ENCODE measurements around the gene SLC5A9. TPM values are rescaled to one million over a fixed set of nuclear protein-coding genes. Genes with fewer than 3 reads are reported as not detected.

The SLC5A9 gene
- polyA plus RNA-seq, 1 donor (not counting 4 experiments of a cell fraction or from before 2014, with no cell fraction given) = not detected

DNA sequence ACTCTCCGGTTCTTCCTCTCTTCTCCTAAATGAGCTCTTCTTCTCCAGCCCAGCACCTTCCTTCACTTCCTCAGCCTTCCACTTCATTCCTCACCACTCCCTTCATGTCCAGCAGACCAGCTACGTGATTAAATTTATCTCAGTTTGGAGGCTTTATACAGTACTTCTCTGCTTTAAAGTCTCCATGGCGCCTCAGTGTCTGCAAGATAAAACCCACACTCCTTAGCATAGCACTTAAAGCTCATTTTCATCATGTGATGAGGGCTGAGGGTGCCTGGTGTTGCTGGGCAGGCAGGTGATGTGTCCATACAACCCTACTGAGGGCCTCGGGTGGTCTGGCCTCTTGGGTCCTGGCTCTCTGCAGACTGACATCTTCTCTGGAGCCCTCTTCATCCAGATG, 7.7 kb downstream of the SLC5A9 start:
- Histone ChIP-seq H2AFZ (ENCODE audit: control insufficient read depth, low read length) (no peak overlapping the region), H3K9me1 (ENCODE audit: control insufficient read depth, extremely low read depth, insufficient read depth, low read length) (no peaks in the 10 kb centered on the region), H3K9me3 (ENCODE audit: control insufficient read depth, low read depth, low read length) (no peaks in the 10 kb centered on the region), H3K36me3 (ENCODE audit: control insufficient read depth in 2 of 2, extremely low read depth in 1 of 2, insufficient read depth in 2 of 2, low read length in 2 of 2) (no peaks in the 10 kb centered on the region), H3K4me1 (ENCODE audit: control insufficient read depth, extremely low read depth, insufficient read depth, low read length) (no peaks in the 10 kb centered on the region), H4K20me1 (ENCODE audit: control insufficient read depth, extremely low read depth, insufficient read depth, low read length) (no peaks in the 10 kb centered on the region), H3K27ac (ENCODE audit: control insufficient read depth, insufficient read depth, low read length) (no peak overlapping the region), H3K4me3 (ENCODE audit: control insufficient read depth in 2 of 3, extremely low read depth in 1 of 3, insufficient read depth in 2 of 3, low read depth in 1 of 3, low read length in 3 of 3) (no peak overlapping the region), H3K9ac (ENCODE audit: control insufficient read depth, extremely low read depth, insufficient read depth, low read length) (no peak overlapping the region), H3K4me2 (ENCODE audit: control insufficient read depth, extremely low read depth, insufficient read depth, low read depth, low read length) (no peak overlapping the region), H3K79me2 (ENCODE audit: control insufficient read depth, insufficient read depth, low read length) (no peaks in the 10 kb centered on the region), H3K27me3 (ENCODE audit: control insufficient read depth, extremely low read depth, insufficient read depth, low read length) (peaks cover 4% of the 10 kb centered on the region)
- FAIRE-seq = no peak
- dilution Hi-C loops (cut with MboI; ENCODE audit: extremely low pct_ligation_motif_present, low sequenced_read_pairs) = no loop called here
- no peak for DNase-seq (ENCODE audit: low read depth, low spot score)
- TF ChIP-seq, protein P1, sequence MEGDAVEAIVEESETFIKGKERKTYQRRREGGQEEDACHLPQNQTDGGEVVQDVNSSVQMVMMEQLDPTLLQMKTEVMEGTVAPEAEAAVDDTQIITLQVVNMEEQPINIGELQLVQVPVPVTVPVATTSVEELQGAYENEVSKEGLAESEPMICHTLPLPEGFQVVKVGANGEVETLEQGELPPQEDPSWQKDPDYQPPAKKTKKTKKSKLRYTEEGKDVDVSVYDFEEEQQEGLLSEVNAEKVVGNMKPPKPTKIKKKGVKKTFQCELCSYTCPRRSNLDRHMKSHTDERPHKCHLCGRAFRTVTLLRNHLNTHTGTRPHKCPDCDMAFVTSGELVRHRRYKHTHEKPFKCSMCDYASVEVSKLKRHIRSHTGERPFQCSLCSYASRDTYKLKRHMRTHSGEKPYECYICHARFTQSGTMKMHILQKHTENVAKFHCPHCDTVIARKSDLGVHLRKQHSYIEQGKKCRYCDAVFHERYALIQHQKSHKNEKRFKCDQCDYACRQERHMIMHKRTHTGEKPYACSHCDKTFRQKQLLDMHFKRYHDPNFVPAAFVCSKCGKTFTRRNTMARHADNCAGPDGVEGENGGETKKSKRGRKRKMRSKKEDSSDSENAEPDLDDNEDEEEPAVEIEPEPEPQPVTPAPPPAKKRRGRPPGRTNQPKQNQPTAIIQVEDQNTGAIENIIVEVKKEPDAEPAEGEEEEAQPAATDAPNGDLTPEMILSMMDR (optimal IDR thresholded peaks at IDR 0.05 in 1 of 3, IDR thresholded peaks at IDR 0.05 in 1 of 3, conservative IDR thresholded peaks at IDR 0.05 in 1 of 3; ENCODE audit: extremely low read depth in 1 of 3, insufficient read depth in 2 of 3, low read length in 3 of 3) = no peak
- no peak for TF ChIP-seq EZH2 (IDR thresholded peaks at IDR 0.05; ENCODE audit: low read length)

DNA sequence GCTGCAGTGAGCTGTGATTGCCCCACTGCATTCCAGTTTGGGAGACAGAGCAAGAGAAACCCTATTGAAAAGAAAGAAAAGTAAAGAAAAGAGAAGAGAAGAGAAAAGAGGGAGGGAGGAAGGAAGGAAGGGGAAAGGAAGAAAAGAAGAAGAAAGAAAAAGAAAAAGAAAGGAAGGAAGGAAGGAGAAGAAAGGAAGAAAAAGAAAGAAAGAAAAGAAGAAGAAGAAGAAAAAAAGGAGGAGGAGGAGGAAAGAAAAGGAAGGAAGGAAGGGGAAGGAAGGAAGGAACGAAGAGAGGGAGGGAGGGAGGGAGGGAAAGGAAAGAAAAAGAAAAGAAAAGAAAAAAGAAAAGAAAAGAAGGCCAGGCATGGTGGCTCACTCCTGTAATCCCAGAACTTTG, 10.2 kb downstream of the SLC5A9 start:
- no peaks in the 10 kb centered on the region for H3K4me1 ChIP-seq (ENCODE audit: control insufficient read depth, extremely low read depth, insufficient read depth, low read length)
- no peak for TF ChIP-seq EZH2 (IDR thresholded peaks at IDR 0.05; ENCODE audit: low read length)
- TF ChIP-seq, protein P1 (optimal IDR thresholded peaks at IDR 0.05 in 1 of 3, IDR thresholded peaks at IDR 0.05 in 1 of 3, conservative IDR thresholded peaks at IDR 0.05 in 1 of 3; ENCODE audit: extremely low read depth in 1 of 3, insufficient read depth in 2 of 3, low read length in 3 of 3) = no peak
- H3K9me3 ChIP-seq (ENCODE audit: control insufficient read depth, low read depth, low read length) = no peaks in the 10 kb centered on the region
- H3K27ac ChIP-seq (ENCODE audit: control insufficient read depth, insufficient read depth, low read length) = no peak overlapping the region
- no peaks in the 10 kb centered on the region for H3K79me2 ChIP-seq (ENCODE audit: control insufficient read depth, insufficient read depth, low read length)
- no peak overlapping the region for H3K4me3 ChIP-seq (ENCODE audit: control insufficient read depth in 2 of 3, extremely low read depth in 1 of 3, insufficient read depth in 2 of 3, low read depth in 1 of 3, low read length in 3 of 3)
- no peaks in the 10 kb centered on the region for H4K20me1 ChIP-seq (ENCODE audit: control insufficient read depth, extremely low read depth, insufficient read depth, low read length)
- H3K36me3 ChIP-seq (ENCODE audit: control insufficient read depth in 2 of 2, extremely low read depth in 1 of 2, insufficient read depth in 2 of 2, low read length in 2 of 2) = no peaks in the 10 kb centered on the region
- no peak overlapping the region for H3K4me2 ChIP-seq (ENCODE audit: control insufficient read depth, extremely low read depth, insufficient read depth, low read depth, low read length)
- dilution Hi-C loops (cut with MboI; ENCODE audit: extremely low pct_ligation_motif_present, low sequenced_read_pairs) = no loop called here
- no peak overlapping the region for H3K9ac ChIP-seq (ENCODE audit: control insufficient read depth, extremely low read depth, insufficient read depth, low read length)
- no peaks in the 10 kb centered on the region for H3K9me1 ChIP-seq (ENCODE audit: control insufficient read depth, extremely low read depth, insufficient read depth, low read length)
- no peak overlapping the region for H2AFZ ChIP-seq (ENCODE audit: control insufficient read depth, low read length)
- no peak for DNase-seq (ENCODE audit: low read depth, low spot score)
- no peak for FAIRE-seq
- H3K27me3 ChIP-seq (ENCODE audit: control insufficient read depth, extremely low read depth, insufficient read depth, low read length) = peaks cover 4% of the 10 kb centered on the region
